CD4-positive, alpha-beta T cell treated with Interleukin-12 subunit alpha and Interleukin-12 subunit beta, for 1 hour (primary cell): Measurements from ENCODE around the gene ZNF174.

Source experiments
- DNase-seq: peaks from one replicate; pipeline ENCODE4 v3.0.0-alpha.2; 2020

ZNF174 gene

DNA sequence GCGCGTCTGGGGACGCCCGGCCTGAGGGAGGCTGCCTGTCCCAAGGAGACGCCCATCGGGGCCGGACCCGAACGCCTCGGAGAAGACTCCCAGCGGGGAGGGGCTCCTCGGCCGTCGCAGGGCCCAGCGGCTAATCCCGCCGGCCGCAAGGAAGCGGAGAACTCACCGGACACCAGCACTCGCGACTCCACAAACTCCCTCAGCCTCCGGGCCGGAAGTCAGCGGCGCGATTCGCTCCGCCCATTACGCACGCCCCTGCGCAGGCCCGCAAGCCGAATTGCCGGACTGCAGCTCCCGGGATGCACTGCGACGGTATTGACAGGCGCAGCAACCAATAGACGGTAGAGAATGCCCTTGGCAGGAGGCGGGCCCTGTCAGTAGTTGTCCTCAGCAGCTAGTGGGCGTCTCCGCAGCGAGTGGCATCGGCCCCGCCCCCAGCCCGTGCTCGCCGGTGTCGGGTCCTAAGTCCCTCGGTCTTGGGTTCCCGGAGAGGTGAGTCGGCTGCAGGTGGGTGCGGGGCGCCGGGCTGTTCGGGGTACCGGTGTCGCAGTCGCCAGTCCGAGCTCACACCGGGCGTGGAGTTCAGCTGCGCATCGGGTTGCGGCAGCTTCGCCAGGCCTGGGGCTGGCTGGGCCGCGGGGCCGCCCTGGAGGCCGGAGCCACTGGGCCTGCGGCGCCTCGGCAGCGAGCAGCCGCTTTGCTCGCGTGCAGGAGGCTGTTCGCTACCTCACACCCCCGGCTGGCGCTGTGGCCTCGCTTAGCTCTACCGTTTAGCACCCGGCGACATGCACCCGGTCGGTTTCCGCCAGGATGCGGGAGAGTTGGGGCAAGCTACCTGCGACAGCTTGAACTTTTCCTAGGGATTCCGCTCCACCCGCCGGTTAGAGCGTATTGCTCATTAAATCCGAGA lies at the start of gene ZNF174, which contains the start of gene ZSCAN32:
Gene ZNF174, plus strand, starts transcription at position 437 of the 910 bp plus-strand sequence. CDS start 790 bp downstream, outside the sequence.
Gene ZSCAN32, minus strand, starts transcription at position 226 of the 910 bp plus-strand sequence. CDS start 3,447 bp downstream, outside the sequence.
- DNase-seq: peak; percentile 99

GRCh38 chr16:3355589-3355988 lies 45.4 kb upstream of the ZNF174 start, which contains the start of gene OR2C1:
OR2C1 (plus strand) TSS chr16:3355889; CDS start chr16:3355941, 52 bp downstream.
- no peak for DNase-seq

DNA sequence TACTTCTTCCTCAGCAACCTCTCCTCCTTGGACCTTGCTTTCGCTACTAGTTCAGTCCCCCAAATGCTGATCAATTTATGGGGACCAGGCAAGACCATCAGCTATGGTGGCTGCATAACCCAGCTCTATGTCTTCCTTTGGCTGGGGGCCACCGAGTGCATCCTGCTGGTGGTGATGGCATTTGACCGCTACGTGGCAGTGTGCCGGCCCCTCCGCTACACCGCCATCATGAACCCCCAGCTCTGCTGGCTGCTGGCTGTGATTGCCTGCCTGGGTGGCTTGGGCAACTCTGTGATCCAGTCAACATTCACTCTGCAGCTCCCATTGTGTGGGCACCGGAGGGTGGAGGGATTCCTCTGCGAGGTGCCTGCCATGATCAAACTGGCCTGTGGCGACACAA lies 44.9 kb upstream of the ZNF174 start:
- no peak for DNase-seq

GRCh38 chr16:3358871-3359270 lies 42.1 kb upstream of the ZNF174 start:
- DNase-seq: no peak

DNA sequence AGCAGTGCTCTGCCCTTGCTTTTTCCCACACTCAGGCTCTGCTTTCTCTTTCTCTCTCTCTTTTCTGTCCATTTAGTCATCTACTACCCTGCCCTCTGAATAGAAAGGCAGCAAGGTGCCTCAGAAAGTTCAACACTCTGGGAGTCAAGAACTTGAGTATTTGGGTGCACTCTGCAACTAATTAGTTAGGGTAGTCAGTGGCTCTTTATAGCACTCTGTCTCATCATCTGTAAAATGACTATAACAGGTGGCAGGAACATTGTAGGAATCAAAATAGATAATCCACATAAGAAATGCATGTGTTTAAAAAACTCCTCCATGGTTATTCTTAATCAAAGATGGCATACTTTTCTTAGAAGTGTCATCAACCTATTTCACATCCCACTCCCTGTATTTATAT lies 38.1 kb upstream of the ZNF174 start:
- no peak for DNase-seq

DNA sequence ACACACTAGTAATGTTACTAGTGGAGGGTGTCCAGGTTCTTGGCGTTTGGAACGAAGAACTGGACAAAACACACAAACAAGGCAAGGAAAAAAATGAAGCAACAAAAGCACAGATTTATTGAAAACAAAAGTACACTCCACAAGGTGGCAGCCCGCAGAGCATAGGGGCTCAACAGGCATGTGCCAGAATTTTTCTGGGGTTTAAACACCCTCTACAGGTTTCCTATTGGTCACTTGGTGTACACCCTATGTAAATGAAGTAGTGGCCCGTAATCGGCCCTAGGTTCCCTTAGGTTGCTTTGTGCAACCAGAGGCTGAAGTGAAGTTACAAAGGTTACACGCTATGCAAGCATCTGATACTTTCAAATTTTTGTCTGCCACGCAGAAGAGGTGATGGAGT lies 37.2 kb upstream of the ZNF174 start:
- DNase-seq: no peak

GRCh38 chr16:3364774-3365427 lies 36.1 kb upstream of the ZNF174 start:
- peak; percentile 89 for DNase-seq

- DNase-seq: no peak
Measured at GRCh38 chr16:3369073-3369472, 31.9 kb upstream of the ZNF174 start.

- no peak for DNase-seq
Measured at GRCh38 chr16:3375680-3376079, 25.3 kb upstream of the ZNF174 start.

DNA sequence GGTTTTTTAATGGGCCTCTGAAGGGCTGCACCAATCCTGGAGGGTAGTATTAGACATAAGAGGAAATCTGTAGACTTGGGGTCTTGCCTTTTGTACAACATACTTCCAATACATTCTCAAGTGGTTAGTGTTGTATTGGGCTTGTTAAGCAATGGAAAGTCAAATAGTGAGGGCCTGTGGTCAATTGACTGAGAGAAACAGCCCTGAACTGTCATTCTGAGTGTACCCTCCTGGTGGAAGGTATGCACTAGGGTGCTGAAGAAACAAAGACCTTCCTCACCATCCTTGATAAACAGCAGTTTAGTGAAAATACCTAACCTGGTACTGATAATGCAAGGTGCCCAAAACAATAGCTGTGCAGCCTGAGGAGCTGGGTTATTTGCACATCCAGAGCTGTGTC lies 23.1 kb upstream of the ZNF174 start:
- DNase-seq: no peak

DNA sequence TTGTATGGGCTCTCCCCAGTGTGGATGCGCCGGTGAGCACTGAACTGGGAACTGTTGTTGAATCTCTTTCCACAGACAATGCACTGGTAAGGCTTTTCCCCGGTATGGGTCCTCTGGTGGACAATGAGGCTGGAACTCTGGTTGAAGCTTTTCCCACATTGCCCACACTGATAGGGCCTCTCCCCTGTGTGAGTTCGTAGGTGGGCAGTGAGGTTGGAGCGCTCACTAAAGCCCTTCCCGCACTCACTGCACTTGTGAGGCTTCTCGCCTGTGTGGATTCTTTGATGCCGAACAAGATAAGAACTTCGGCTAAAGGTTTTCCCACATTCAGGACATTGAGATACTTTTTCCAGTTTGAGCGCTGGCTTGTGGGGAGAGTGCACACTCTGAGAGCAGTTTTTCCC lies 18.0 kb upstream of the ZNF174 start:
- no peak for DNase-seq

DNA sequence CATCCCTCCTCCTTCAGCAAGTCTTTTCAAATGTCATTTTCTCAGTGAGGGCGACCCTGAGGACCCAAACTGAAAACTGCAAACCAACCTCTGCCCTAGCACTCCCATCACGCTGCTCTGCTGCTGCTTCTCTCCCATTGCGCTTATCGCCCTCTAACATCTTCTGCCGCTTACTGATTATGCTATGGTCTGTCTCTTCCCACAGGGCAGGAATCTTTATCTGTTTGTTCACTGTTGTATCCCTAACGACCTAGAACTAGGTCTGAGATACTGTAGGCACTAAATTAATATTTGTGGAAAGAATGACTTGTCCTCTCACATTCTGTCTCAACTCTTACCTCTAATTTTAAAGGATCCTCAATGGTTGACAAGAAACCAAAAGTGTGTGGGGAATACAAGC lies 12.7 kb upstream of the ZNF174 start:
- no peak for DNase-seq

DNA sequence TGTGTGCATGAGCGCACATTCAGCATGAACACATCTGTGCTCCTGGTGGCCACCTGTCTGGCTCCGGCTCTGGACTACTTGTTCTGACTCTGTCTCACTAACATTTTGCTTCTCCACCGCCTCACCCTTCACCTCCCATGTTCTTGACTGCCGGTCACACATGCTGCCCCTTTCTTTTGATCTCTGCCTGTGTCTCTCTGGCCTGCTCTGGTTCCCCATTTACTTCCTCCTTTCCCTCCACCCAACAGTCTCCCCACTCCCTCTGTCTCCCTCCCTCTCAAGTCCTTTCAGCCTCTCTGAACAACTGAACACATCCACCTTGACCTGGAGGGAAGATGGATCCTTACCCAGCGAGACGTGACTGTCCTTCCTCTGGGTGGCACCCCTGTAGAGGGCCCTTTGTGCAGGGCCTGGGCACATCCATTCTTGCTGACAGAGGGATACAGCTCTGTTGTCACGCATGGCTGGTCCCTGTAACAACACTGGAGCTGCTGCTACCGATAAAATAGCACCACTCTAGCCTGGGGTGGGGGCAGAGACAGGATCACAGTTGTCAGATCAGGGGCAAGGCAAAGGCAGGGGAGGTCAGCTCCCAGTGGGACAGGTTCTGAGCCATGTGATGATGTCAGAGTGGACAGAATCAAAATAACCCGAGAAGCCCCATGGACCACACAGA lies 11.2 kb upstream of the ZNF174 start:
- no peak for DNase-seq

GRCh38 chr16:3400446-3400778 lies 603 bp upstream of the ZNF174 start:
- DNase-seq: no peak

- DNase-seq: no peak
Measured at GRCh38 chr16:3401719-3402397, 843 bp downstream of the ZNF174 start.

DNA sequence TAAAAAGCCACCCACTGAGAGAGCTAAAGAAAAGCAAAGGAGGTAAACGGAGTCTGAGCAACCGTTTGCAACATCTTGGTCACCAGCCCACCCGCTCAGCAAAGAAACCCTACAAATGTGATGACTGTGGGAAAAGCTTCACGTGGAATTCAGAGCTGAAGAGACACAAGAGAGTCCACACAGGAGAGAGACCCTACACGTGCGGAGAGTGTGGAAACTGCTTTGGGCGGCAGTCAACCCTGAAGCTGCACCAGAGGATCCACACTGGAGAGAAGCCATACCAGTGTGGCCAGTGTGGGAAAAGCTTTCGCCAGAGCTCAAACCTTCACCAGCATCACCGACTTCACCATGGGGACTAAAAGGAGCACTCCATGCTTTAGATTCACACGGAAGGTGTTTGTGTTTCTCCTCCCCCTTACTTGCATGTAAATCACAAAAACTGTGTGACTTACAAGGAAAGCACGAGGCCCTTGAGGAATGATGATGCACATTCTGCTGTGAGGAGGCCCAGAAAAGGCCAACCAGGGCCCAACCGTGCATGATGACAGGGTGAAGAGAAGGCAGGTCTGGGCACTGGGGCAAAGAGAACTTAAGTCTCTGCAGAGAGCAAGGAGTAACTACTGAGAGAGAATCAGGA lies 7.7 kb downstream of the ZNF174 start:
- no peak for DNase-seq

DNA sequence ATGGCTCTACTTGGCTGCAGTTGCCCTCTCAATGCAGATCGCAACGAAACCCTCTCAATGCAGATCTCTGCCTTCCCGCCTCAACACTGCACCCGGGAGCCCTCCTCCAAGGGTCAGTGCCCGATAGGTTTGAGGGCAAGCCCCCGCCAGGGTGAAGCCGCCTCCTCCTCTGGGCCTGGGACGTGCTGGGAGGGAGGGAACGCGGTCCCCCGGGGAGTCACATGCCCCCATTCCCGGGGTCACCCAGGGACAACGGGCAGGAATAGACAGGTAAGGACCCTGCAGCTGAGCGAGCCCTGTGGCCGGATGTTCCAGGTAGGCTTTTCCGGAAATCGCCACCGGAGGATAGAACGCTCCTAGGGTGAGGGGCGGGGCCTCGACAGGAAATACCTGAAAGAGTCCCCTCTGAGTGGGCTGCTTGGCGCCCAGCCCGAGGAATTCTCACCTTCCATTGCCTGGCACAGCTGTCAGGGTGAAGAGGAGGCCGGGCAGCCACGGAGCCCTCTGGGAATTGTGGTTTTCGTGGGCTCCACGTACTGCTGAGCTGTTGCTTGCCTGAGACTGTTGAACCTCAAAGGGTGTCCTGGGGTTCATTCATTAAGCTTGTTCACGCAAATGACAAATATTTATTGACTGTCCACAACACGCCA lies 12.8 kb downstream of the ZNF174 start:
- DNase-seq: no peak

- peak; percentile 51 for DNase-seq
Measured at GRCh38 chr16:3431779-3432219, 30.8 kb downstream of the ZNF174 start.

- no peak for DNase-seq
Measured at GRCh38 chr16:3434373-3434772, 33.4 kb downstream of the ZNF174 start.

- DNase-seq: no peak
Measured at GRCh38 chr16:3439637-3440036, 38.6 kb downstream of the ZNF174 start.

GRCh38 chr16:3443108-3444031 lies 42.4 kb downstream of the ZNF174 start, which contains the start of the genes NAA60 and ZNF597:
NAA60 (plus strand) TSS chr16:3443680; CDS start chr16:3476228, 32,548 bp downstream.
ZNF597 (minus strand) TSS chr16:3443504; CDS start chr16:3443153, 351 bp downstream.
- peak; percentile 89 for DNase-seq
